HEK293 (cell line): ENCODE measurements around the gene KRTAP12-3.

Experiments
- GLIS2 ChIP-seq: fragments of 450-650 bp; formaldehyde crosslinking; IDR thresholded peaks from 2 replicates; pipeline ENCODE4 v1.5.1; 2016; ENCODE audit warnings: missing biosample characterization, missing genetic modification characterization
- SALL2 ChIP-seq: fragments of 450-650 bp; formaldehyde crosslinking; IDR thresholded peaks from 2 replicates; pipeline ENCODE4 v1.5.0; 2017; ENCODE audit warnings: missing biosample characterization, mild to moderate bottlenecking, missing genetic modification characterization, borderline replicate concordance
- SCRT1 ChIP-seq: fragments of 450-650 bp; formaldehyde crosslinking; IDR thresholded peaks from 2 replicates; pipeline ENCODE4 v1.5.1; 2016; ENCODE audit warnings: missing biosample characterization, missing genetic modification characterization, borderline replicate concordance
- SCRT2 ChIP-seq: fragments of 450-650 bp; formaldehyde crosslinking; IDR thresholded peaks from 2 replicates; pipeline ENCODE4 v1.5.1; 2016; ENCODE audit warnings: missing biosample characterization, missing genetic modification characterization
- ZNF140 ChIP-seq: fragments of 450-650 bp; formaldehyde crosslinking; IDR thresholded peaks from 2 replicates; pipeline ENCODE4 v1.5.1; 2016; ENCODE audit warnings: missing biosample characterization, missing genetic modification characterization
- ZNF311 ChIP-seq: fragments of 450-650 bp; formaldehyde crosslinking; IDR thresholded peaks from 2 replicates; pipeline ENCODE4 v1.5.1; 2017; ENCODE audit warnings: missing biosample characterization, missing genetic modification characterization, borderline replicate concordance
- ZNF830 ChIP-seq: fragments of 450-650 bp; IDR thresholded peaks from 2 replicates; pipeline ENCODE4 v1.5.0; 2018; ENCODE audit warnings: missing biosample characterization, missing genetic modification characterization, low read depth, mild to moderate bottlenecking, moderate library complexity
- ZNF837 ChIP-seq: fragments of 450-650 bp; formaldehyde crosslinking; IDR thresholded peaks from 2 replicates; pipeline ENCODE4 v1.5.1; 2016; ENCODE audit warnings: missing biosample characterization, missing genetic modification characterization
- TF ChIP-seq, protein P1 (sequence below): fragments of 450-650 bp; formaldehyde crosslinking; IDR thresholded peaks from 2 replicates; pipeline ENCODE4 v1.5.1; 2016; ENCODE audit warnings: missing biosample characterization, missing genetic modification characterization
- TF ChIP-seq, protein P2 (sequence below): fragments of 450-650 bp; formaldehyde crosslinking; IDR thresholded peaks from 2 replicates; pipeline ENCODE4 v1.5.1; 2016; ENCODE audit warnings: missing biosample characterization, missing genetic modification characterization
- TF ChIP-seq, protein P3 (sequence below): fragments of 450-650 bp; formaldehyde crosslinking; IDR thresholded peaks from 2 replicates; pipeline ENCODE4 v1.5.1; 2016; ENCODE audit warnings: missing biosample characterization, missing genetic modification characterization

DNA sequence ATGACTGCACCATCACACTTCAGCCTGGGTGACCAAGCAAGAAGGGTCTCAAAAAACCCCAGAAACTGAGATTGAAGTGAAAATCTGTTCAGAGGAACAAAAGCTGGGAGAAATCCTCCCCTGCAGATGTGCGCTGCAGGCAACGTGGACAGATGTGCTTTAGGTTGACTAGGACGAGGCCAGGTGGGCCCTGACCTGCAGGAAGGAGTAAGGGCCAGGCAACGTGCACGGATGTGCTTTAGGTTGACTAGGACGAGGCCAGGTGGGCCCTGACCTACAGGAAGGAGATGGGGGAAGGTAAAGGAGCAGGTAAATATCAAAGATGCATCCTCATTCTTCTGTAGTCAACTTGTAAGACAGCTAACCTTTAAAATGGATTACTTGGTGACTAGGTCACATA lies 26.8 kb downstream of the KRTAP12-3 start:
- no peak for TF ChIP-seq ZNF830
- TF ChIP-seq SCRT1 (tag by site-specific recombination): no peak
- TF ChIP-seq ZNF140 (tag by site-specific recombination): no peak
- TF ChIP-seq SCRT2: no peak
- TF ChIP-seq ZNF837 (tag by site-specific recombination): no peak
- TF ChIP-seq, protein P1, sequence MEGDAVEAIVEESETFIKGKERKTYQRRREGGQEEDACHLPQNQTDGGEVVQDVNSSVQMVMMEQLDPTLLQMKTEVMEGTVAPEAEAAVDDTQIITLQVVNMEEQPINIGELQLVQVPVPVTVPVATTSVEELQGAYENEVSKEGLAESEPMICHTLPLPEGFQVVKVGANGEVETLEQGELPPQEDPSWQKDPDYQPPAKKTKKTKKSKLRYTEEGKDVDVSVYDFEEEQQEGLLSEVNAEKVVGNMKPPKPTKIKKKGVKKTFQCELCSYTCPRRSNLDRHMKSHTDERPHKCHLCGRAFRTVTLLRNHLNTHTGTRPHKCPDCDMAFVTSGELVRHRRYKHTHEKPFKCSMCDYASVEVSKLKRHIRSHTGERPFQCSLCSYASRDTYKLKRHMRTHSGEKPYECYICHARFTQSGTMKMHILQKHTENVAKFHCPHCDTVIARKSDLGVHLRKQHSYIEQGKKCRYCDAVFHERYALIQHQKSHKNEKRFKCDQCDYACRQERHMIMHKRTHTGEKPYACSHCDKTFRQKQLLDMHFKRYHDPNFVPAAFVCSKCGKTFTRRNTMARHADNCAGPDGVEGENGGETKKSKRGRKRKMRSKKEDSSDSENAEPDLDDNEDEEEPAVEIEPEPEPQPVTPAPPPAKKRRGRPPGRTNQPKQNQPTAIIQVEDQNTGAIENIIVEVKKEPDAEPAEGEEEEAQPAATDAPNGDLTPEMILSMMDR: no peak
- TF ChIP-seq GLIS2 (tag by site-specific recombination): no peak
- TF ChIP-seq SALL2: no peak
- TF ChIP-seq, protein P2, sequence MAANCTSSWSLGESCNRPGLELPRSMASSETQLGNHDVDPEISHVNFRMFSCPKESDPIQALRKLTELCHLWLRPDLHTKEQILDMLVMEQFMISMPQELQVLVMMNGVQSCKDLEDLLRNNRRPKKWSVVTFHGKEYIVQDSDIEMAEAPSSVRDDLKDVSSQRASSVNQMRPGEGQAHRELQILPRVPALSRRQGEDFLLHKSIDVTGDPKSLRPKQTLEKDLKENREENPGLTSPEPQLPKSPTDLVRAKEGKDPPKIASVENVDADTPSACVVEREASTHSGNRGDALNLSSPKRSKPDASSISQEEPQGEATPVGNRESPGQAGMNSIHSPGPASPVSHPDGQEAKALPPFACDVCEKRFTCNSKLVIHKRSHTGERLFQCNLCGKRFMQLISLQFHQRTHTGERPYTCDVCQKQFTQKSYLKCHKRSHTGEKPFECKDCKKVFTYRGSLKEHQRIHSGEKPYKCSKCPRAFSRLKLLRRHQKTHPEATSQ (tag by site-specific recombination): no peak
- TF ChIP-seq ZNF311: no peak
- TF ChIP-seq, protein P3, sequence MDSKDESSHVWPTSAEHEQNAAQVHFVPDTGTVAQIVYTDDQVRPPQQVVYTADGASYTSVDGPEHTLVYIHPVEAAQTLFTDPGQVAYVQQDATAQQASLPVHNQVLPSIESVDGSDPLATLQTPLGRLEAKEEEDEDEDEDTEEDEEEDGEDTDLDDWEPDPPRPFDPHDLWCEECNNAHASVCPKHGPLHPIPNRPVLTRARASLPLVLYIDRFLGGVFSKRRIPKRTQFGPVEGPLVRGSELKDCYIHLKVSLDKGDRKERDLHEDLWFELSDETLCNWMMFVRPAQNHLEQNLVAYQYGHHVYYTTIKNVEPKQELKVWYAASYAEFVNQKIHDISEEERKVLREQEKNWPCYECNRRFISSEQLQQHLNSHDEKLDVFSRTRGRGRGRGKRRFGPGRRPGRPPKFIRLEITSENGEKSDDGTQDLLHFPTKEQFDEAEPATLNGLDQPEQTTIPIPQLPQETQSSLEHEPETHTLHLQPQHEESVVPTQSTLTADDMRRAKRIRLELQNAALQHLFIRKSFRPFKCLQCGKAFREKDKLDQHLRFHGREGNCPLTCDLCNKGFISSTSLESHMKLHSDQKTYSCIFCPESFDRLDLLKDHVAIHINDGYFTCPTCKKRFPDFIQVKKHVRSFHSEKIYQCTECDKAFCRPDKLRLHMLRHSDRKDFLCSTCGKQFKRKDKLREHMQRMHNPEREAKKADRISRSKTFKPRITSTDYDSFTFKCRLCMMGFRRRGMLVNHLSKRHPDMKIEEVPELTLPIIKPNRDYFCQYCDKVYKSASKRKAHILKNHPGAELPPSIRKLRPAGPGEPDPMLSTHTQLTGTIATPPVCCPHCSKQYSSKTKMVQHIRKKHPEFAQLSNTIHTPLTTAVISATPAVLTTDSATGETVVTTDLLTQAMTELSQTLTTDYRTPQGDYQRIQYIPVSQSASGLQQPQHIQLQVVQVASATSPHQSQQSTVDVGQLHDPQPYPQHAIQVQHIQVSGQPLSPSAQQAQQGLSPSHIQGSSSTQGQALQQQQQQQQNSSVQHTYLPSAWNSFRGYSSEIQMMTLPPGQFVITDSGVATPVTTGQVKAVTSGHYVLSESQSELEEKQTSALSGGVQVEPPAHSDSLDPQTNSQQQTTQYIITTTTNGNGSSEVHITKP (tag by site-specific recombination): no peak
